Keratinocyte (primary cell): Measurements from ENCODE around the gene CLPTM1L. TPM values are rescaled to one million over a fixed set of nuclear protein-coding genes. Genes with fewer than 3 reads are reported as not detected.
"Not testable (repeated sequence)": the region's sequence is repeated elsewhere in the genome, so short reads cannot be mapped to it uniquely, and the experiment has no call there.

Experiments
- DNase-seq: peaks from one replicate; pipeline ENCODE4 v3.0.0-alpha.2; 2011; ENCODE audit warnings: low read depth, missing footprints, low spot score
- FAIRE-seq: peaks from 2 replicates; lab custom pipeline; 2011; peaks lifted over from hg19 to GRCh38; lab: Jason Lieb, UNC
- H2AFZ ChIP-seq: 2 replicates; pipeline ENCODE4 v1.6.0; 2012; ENCODE audit warnings: low read length, control low read depth, inconsistent platforms; ENCODE audit not compliant: control insufficient read depth
- H3K27ac ChIP-seq: 2 replicates; pipeline ENCODE4 v1.5.1; 2011; ENCODE audit warnings: low read length; ENCODE audit not compliant: control insufficient read depth, insufficient read depth
- H3K27me3 ChIP-seq: 3 replicates; pipeline ENCODE4 v1.6.0; 2011; ENCODE audit warnings: low read length; ENCODE audit not compliant: control insufficient read depth, insufficient read depth; ENCODE audit errors: extremely low read depth
- H3K36me3 ChIP-seq, 2 experiments: 2 replicates in 1 of 2; 3 replicates in 1 of 2; pipeline ENCODE4 v1.5.1; 2011; ENCODE audit warnings: low read length in 2 of 2, mild to moderate bottlenecking in 1 of 2; ENCODE audit not compliant: control insufficient read depth in 2 of 2, insufficient read depth in 2 of 2; ENCODE audit errors: extremely low read depth in 1 of 2
- H3K4me1 ChIP-seq: 3 replicates; pipeline ENCODE4 v1.5.1; 2011; ENCODE audit warnings: low read length; ENCODE audit not compliant: control insufficient read depth, insufficient read depth; ENCODE audit errors: extremely low read depth
- H3K4me2 ChIP-seq: 3 replicates; pipeline ENCODE4 v1.6.0; 2011; ENCODE audit warnings: low read depth, low read length; ENCODE audit not compliant: control insufficient read depth, insufficient read depth; ENCODE audit errors: extremely low read depth
- H3K4me3 ChIP-seq, 3 experiments: fragments of 200-600 bp in 1 of 3; sonication (generic) in 1 of 3; 2 replicates in 2 of 3; 3 replicates in 1 of 3; pipeline ENCODE4 v1.5.1; 2011 to 2016; ENCODE audit warnings: low read length in 3 of 3, mild to moderate bottlenecking in 3 of 3, control low read depth in 2 of 3, inconsistent platforms in 1 of 3, low read depth in 1 of 3, mixed read lengths in 1 of 3, mixed run types in 1 of 3, moderate library complexity in 1 of 3; ENCODE audit not compliant: control insufficient read depth in 2 of 3, insufficient read depth in 2 of 3; ENCODE audit errors: extremely low read depth in 1 of 3
- H3K79me2 ChIP-seq: 2 replicates; pipeline ENCODE4 v1.6.0; 2012; ENCODE audit warnings: low read length; ENCODE audit not compliant: control insufficient read depth, insufficient read depth
- H3K9ac ChIP-seq: 3 replicates; pipeline ENCODE4 v1.6.0; 2011; ENCODE audit warnings: low read length; ENCODE audit not compliant: control insufficient read depth, insufficient read depth; ENCODE audit errors: extremely low read depth
- H3K9me1 ChIP-seq: 3 replicates; pipeline ENCODE4 v1.6.0; 2011; ENCODE audit warnings: low read length; ENCODE audit not compliant: control insufficient read depth, insufficient read depth; ENCODE audit errors: extremely low read depth
- H3K9me3 ChIP-seq: 2 replicates; pipeline ENCODE4 v1.5.1; 2012; ENCODE audit warnings: low read depth, low read length; ENCODE audit not compliant: control insufficient read depth
- H4K20me1 ChIP-seq: 3 replicates; pipeline ENCODE4 v1.6.0; 2011; ENCODE audit warnings: low read length; ENCODE audit not compliant: control insufficient read depth, insufficient read depth; ENCODE audit errors: extremely low read depth
- EZH2 ChIP-seq: IDR thresholded peaks from one replicate; pipeline ENCODE4 v1.6.1; 2012; ENCODE audit warnings: inconsistent platforms, mild to moderate bottlenecking, low read length, moderate library complexity
- dilution Hi-C: fragments of 300-500 bp; cut with MboI; formaldehyde crosslinking; loops from one replicate; pipeline ENCODE4 v1.7.0; 2020; ENCODE audit warnings: low sequenced_read_pairs; ENCODE audit not compliant: extremely low pct_ligation_motif_present
- polyA plus RNA-seq, 5 experiments: library from polyadenylated mRNA; depleted of rRNA in 3 of 5; stranded (reverse) in 3 of 5; stranded (forward) in 1 of 5; unstranded in 1 of 5; fragments of >200 nt; gene quantifications; 1 replicate in 1 of 5; 2 replicates in 3 of 5; 3 replicates in 1 of 5; pipeline versions ENCODE4 v1.2.1 to v1.2.3, GENCODE V29; 2011 to 2012; ENCODE audit warnings: missing spikeins in 2 of 5, low read depth in 1 of 5, low replicate concordance in 1 of 5
- TF ChIP-seq, protein P1 (sequence below), 3 experiments: IDR thresholded peaks in 1 of 3; conservative IDR thresholded peaks in 1 of 3; optimal IDR thresholded peaks in 1 of 3; 2 replicates in 2 of 3; 3 replicates in 1 of 3; pipeline versions ENCODE3 to v1.5.1; 2011; ENCODE audit warnings: low read length in 3 of 3, mild to moderate bottlenecking in 3 of 3, moderate library complexity in 2 of 3, control low read depth in 1 of 3, inconsistent platforms in 1 of 3; ENCODE audit not compliant: insufficient read depth in 2 of 3; ENCODE audit errors: extremely low read depth in 1 of 3

Gene CLPTM1L
- polyA plus RNA-seq, 1 donor (not counting 4 experiments of a cell fraction or from before 2014, with no cell fraction given): 142 TPM

DNA sequence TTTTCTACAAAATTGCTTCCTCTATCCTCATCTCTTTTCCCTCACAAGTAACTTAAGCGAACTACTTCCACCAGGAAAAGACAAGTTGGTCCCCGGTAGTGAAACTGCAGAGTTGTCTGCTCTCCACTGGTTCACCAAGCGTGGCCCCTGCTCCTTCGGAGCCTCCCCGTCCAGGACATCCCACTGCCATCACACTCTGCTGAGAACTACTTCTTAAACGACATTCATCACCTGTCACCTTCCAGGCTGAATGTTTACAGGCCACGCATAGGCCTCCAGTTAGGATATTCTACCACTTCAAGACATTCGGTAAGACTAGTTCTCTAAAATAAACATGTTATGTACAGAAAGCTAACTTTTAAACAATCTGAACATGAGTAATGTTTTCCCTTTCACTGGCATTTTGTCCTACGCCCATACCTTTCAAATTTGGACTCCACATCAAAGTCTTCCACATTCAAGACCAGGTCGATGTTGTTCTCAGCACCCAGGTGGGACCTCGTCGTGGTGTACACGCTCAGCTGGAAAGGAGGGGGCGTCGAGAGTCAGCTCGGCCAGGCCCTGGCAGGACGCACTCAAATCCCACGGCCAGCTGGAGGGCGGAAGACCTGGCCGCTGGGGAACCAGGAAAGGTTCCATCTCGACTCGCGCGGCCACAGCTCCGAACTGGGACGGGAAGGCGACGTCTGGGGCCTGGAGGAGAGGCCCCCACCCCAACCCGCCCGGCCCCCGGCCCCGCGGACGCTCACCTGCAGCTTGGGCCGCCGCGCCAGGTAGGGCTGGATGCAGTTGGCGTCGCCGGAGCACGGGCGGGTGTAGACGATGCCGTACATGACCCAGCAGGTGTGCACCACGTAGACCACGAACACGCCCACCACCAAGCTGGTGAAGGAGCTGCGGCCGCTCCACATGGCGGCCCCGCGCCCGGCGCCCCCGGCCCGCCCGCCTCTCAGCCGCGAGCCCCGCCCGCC is 683 bp downstream of the CLPTM1L start:
- DNase-seq: no peak
- no peaks in the 10 kb centered on the region for H4K20me1 ChIP-seq
- TF ChIP-seq EZH2: no peak
- TF ChIP-seq, protein P1, sequence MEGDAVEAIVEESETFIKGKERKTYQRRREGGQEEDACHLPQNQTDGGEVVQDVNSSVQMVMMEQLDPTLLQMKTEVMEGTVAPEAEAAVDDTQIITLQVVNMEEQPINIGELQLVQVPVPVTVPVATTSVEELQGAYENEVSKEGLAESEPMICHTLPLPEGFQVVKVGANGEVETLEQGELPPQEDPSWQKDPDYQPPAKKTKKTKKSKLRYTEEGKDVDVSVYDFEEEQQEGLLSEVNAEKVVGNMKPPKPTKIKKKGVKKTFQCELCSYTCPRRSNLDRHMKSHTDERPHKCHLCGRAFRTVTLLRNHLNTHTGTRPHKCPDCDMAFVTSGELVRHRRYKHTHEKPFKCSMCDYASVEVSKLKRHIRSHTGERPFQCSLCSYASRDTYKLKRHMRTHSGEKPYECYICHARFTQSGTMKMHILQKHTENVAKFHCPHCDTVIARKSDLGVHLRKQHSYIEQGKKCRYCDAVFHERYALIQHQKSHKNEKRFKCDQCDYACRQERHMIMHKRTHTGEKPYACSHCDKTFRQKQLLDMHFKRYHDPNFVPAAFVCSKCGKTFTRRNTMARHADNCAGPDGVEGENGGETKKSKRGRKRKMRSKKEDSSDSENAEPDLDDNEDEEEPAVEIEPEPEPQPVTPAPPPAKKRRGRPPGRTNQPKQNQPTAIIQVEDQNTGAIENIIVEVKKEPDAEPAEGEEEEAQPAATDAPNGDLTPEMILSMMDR (optimal IDR thresholded peaks at IDR 0.05 in 1 of 3, IDR thresholded peaks at IDR 0.05 in 1 of 3, conservative IDR thresholded peaks at IDR 0.05 in 1 of 3; ENCODE audit: extremely low read depth in 1 of 3, insufficient read depth in 2 of 3, low read length in 3 of 3): no peak
- H2AFZ ChIP-seq: no peak overlapping the region
- peak overlapping the region; percentile 90 for H3K4me2 ChIP-seq
- H3K9ac ChIP-seq: peak overlapping the region; percentile 96
- peak overlapping the region; percentile 42 for H3K27ac ChIP-seq
- H3K27me3 ChIP-seq: no peaks in the 10 kb centered on the region
- H3K36me3 ChIP-seq: peaks cover 22 to 25% of the 10 kb centered on the region in 2 experiments
- no peaks in the 10 kb centered on the region for H3K9me3 ChIP-seq
- peak overlapping the region; percentile 65 to 83 (median 75) for H3K4me3 ChIP-seq
- H3K4me1 ChIP-seq: peaks cover 16% of the 10 kb centered on the region
- H3K79me2 ChIP-seq: peaks cover 43% of the 10 kb centered on the region
- no peak for FAIRE-seq
- H3K9me1 ChIP-seq: no peaks in the 10 kb centered on the region
- dilution Hi-C loops: no loop called here

DNA sequence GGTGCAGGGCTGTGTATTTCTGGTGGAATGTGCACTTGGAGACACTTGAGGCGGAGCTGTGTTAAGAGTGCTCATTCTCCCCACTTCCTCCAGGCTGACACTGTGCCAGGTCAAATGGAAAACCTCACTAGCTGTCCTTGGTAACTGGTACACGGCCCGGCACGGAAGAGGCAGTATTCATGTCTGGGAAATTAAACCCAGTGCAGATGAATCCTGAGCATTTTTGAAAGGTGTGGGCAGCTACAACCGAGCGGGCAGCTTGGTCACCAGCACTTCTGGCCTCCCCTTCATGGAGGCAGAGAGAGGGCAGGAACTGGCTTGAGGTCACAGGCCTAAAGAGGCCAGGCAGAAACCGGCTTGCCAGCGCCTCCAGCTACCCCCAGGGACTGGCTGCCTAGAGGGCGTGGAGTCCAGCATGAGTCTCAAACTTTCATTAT is 1.6 kb downstream of the CLPTM1L start:
- H3K79me2 ChIP-seq: peaks cover 47% of the 10 kb centered on the region
- FAIRE-seq (no peak), DNase-seq (no peak)
- TF ChIP-seq, protein P1 (optimal IDR thresholded peaks at IDR 0.05 in 1 of 3, IDR thresholded peaks at IDR 0.05 in 1 of 3, conservative IDR thresholded peaks at IDR 0.05 in 1 of 3; ENCODE audit: extremely low read depth in 1 of 3, insufficient read depth in 2 of 3, low read length in 3 of 3): no peak
- H3K4me3 ChIP-seq: peak overlapping the region in 1 of 3 experiments; percentile 75
- no peak overlapping the region for H3K27ac ChIP-seq
- H3K36me3 ChIP-seq: peaks cover 26 to 33% of the 10 kb centered on the region in 2 experiments
- no peaks in the 10 kb centered on the region for H3K9me3 ChIP-seq
- H3K4me1 ChIP-seq: peaks cover 16% of the 10 kb centered on the region
- H3K27me3 ChIP-seq: no peaks in the 10 kb centered on the region
- H3K9me1 ChIP-seq: no peaks in the 10 kb centered on the region
- H3K4me2 ChIP-seq: peak overlapping the region; percentile 90
- no peak overlapping the region for H2AFZ ChIP-seq
- no peak overlapping the region for H3K9ac ChIP-seq
- no peaks in the 10 kb centered on the region for H4K20me1 ChIP-seq
- dilution Hi-C loops: no loop called here

DNA sequence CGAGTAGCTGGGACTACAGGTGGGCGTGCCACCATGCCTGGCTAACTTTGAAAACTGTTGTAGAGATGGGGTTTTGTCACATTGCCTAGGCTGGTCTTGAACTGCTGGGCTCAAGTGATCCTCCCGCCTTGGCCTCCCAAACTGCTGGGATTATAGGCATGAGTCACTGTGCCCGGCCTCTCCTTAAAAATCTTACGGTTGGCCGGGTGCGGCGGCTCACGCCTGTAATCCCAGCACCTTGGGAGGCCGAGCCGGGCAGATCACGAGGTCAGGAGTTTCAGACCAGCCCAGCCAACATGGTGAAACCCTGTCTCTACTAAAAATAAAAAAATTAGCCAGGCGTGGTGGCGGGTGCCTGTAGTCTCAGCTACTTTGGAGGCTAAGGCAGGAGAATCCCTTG is 2.2 kb downstream of the CLPTM1L start:
- DNase-seq, H3K9me1 ChIP-seq, H3K27me3 ChIP-seq, H3K4me3 ChIP-seq, FAIRE-seq, H3K9me3 ChIP-seq, dilution Hi-C loops, H4K20me1 ChIP-seq, H3K4me2 ChIP-seq, H3K9ac ChIP-seq, H3K27ac ChIP-seq, H2AFZ ChIP-seq: not testable (repeated sequence)
- Histone ChIP-seq H3K79me2 (peaks cover 50% of the 10 kb centered on the region), H3K36me3 (peaks cover 29 to 39% of the 10 kb centered on the region in 2 experiments), H3K4me1 (peaks cover 16% of the 10 kb centered on the region)
